ENCODE results near the gene SEC31B. TPM values are rescaled to one million over a fixed set of nuclear protein-coding genes. Genes with fewer than 3 reads are reported as not detected.

The SEC31B gene
- total and polyA plus RNA-seq, 2 of the 8 experiments (the other 6 are each of a cell fraction or from before 2014, with no cell fraction given) = 4.1 to 5.3 TPM

- Histone ChIP-seq H3K23me2 (ENCODE audit: low read depth, low read length) (peaks cover 2% of the 10 kb centered on the region; the same call in 1 of the 2 replicates), H3K14ac (ENCODE audit: insufficient read length) (no peak overlapping the region), H2BK120ac (replicated peaks; ENCODE audit: low read depth, low read length) (no peak overlapping the region), H4K91ac (replicated peaks; ENCODE audit: insufficient read length, low read length) (no peak overlapping the region), H3K18ac (ENCODE audit: extremely low read depth, low read length) (no peak overlapping the region), H3K9me3 (ENCODE audit: insufficient read depth in 2 of 2, low read depth in 1 of 2, low read length in 1 of 2) (no peaks in the 10 kb centered on the region), H3K79me2 (ENCODE audit: control insufficient read depth in 1 of 2, insufficient read depth in 2 of 2, low read length in 2 of 2) (no peaks in the 10 kb centered on the region), H3K56ac (replicated peaks; ENCODE audit: insufficient read length, low read depth, low read length) (no peak overlapping the region), H2BK12ac (ENCODE audit: low read depth, low read length) (no peak overlapping the region), H2BK20ac (ENCODE audit: low read length) (no peak overlapping the region), H3K4ac (replicated peaks; ENCODE audit: insufficient read length, low read depth, low read length) (no peak overlapping the region), H2AFZ (ENCODE audit: low read length) (no peak overlapping the region), H4K5ac (ENCODE audit: insufficient read length, low read depth, low read length) (no peak overlapping the region), H3K79me1 (ENCODE audit: low read depth, low read length) (no peaks in the 10 kb centered on the region), H3K27me3 (replicated peaks in 1 of 4; ENCODE audit: control insufficient read depth in 3 of 4, extremely low read depth in 1 of 4, insufficient read depth in 3 of 4, low read length in 3 of 4) (no peaks in the 10 kb centered on the region; a peak in 4 of 7 replicates), H4K20me1 (replicated peaks in 1 of 2; ENCODE audit: control insufficient read depth in 1 of 2, insufficient read depth in 2 of 2, low read length in 2 of 2) (no peaks in the 10 kb centered on the region), H3K23ac (ENCODE audit: insufficient read length) (no peak overlapping the region), H3K36me3 (ENCODE audit: control insufficient read depth in 2 of 4, insufficient read depth in 4 of 4, low read length in 3 of 4) (no peaks in the 10 kb centered on the region), H2BK5ac (ENCODE audit: low read depth, low read length) (no peak overlapping the region), H3K9ac (replicated peaks in 1 of 4; ENCODE audit: extremely low read depth in 1 of 4, low read depth in 3 of 4, low read length in 3 of 4) (no peak overlapping the region), H4K8ac (ENCODE audit: extremely low read depth, insufficient read depth, low read length) (no peak overlapping the region), H2AK5ac (ENCODE audit: low read depth, low read length) (no peak overlapping the region), H3K27ac (ENCODE audit: low read depth, low read length) (no peak overlapping the region), H3K4me1 (replicated peaks in 1 of 4; ENCODE audit: control insufficient read depth in 3 of 4, insufficient read depth in 4 of 4, low read length in 3 of 4) (no peaks in the 10 kb centered on the region), H3K4me2 (ENCODE audit: insufficient read depth in 1 of 2, low read depth in 2 of 2, low read length in 2 of 2) (no peak overlapping the region), H3K4me3 (ENCODE audit: extremely low read depth in 1 of 4, insufficient read depth in 2 of 4, low read depth in 3 of 4, low read length in 4 of 4) (no peak overlapping the region), H2BK15ac (ENCODE audit: low read length) (no peak overlapping the region)
- CTCF ChIA-PET (ENCODE audit: partially characterized antibody) = interaction anchor here (0.8 to 4.9 kb wide), 5 partner anchors 12 to 54 kb away, joined by 4 to 30 read pairs (median 5); no protein-coding TSS in a partner anchor
- POLR2A ChIA-PET (ENCODE audit: partially characterized antibody) = no interaction called here
- no peak for FAIRE-seq
- DNase-seq (ENCODE audit: low read depth in 1 of 2, low spot score in 2 of 2) = no peak
- 83% methylated on average over 3 of the region's 3 CpGs; no CpG with 5 or more reads in 1 of the 2 experiments for WGBS, 2 experiments (ENCODE audit: extremely low coverage in 1 of 2, insufficient coverage in 1 of 2, insufficient read length in 1 of 2, insufficient replicate concordance in 2 of 2, low coverage in 1 of 2, low lambda C conversion rate in 2 of 2, missing lambda C conversion rate in 1 of 2)
- TF ChIP-seq BRCA1 (IDR thresholded peaks at IDR 0.05; ENCODE audit: low read depth, low read length) (no peak), FOSL1 (IDR thresholded peaks at IDR 0.05; ENCODE audit: insufficient read depth, low read depth, low read length) (no peak), SIX5 (IDR thresholded peaks at IDR 0.05; ENCODE audit: low read depth, low read length) (no peak), TAF7 (optimal IDR thresholded peaks at IDR 0.05; ENCODE audit: borderline replicate concordance, low read depth, low read length) (no peak), EGR1 (IDR thresholded peaks at IDR 0.05; ENCODE audit: borderline replicate concordance, low read depth, low read length) (no peak), CBX5 (IDR thresholded peaks at IDR 0.05; ENCODE audit: low read depth, low read length) (no peak), JUN (IDR thresholded peaks at IDR 0.05; ENCODE audit: low read depth, low read length) (no peak), RBBP5 (IDR thresholded peaks at IDR 0.05; ENCODE audit: borderline replicate concordance, low read depth, low read length) (no peak), TAF1 (IDR thresholded peaks at IDR 0.05; ENCODE audit: low read depth, low read length) (no peak)
Measured at GRCh38 chr10:100470367-100470766, 49.3 kb downstream of the SEC31B start.

Measured in H1 (cell line).